NB4 (cell line): ENCODE results near the gene OR10V1.

ENCODE experiments used
- POLR2A ChIP-seq: IDR thresholded peaks from 2 replicates; pipeline ENCODE4 v1.6.1; 2011; ENCODE audit warnings: mild to moderate bottlenecking; ENCODE audit not compliant: insufficient read length; ENCODE audit errors: extremely low read depth
- TF ChIP-seq, protein P1 (sequence below): IDR thresholded peaks from one replicate; pipeline ENCODE4 v1.5.1; 2012; ENCODE audit warnings: low read depth, low read length

DNA sequence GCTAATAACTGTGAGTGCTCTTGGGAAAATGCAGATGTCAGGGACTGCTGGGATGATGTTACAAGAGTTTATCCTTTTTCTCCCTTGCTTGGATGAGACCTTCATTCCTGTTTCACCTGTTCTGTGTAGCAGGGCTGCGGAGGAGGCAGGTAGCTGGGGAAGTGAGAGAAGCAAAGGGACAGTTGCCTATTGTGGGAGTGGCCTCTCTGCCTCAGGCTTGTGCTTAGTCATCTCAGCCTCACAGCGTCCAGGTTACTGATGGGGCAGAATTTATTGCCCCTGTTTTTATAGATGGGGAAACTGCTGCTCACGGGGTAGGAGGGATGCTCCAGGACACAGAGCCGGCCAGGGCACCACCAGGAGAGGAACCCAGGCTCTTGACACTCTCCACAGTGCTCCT lies 43.2 kb upstream of the OR10V1 start:
- TF ChIP-seq, protein P1, sequence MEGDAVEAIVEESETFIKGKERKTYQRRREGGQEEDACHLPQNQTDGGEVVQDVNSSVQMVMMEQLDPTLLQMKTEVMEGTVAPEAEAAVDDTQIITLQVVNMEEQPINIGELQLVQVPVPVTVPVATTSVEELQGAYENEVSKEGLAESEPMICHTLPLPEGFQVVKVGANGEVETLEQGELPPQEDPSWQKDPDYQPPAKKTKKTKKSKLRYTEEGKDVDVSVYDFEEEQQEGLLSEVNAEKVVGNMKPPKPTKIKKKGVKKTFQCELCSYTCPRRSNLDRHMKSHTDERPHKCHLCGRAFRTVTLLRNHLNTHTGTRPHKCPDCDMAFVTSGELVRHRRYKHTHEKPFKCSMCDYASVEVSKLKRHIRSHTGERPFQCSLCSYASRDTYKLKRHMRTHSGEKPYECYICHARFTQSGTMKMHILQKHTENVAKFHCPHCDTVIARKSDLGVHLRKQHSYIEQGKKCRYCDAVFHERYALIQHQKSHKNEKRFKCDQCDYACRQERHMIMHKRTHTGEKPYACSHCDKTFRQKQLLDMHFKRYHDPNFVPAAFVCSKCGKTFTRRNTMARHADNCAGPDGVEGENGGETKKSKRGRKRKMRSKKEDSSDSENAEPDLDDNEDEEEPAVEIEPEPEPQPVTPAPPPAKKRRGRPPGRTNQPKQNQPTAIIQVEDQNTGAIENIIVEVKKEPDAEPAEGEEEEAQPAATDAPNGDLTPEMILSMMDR: no peak
- TF ChIP-seq POLR2A: no peak
